Keratinocyte (primary cell): ENCODE results near the gene TMC1. TPM values are rescaled to one million over a fixed set of nuclear protein-coding genes. Genes with fewer than 3 reads are reported as not detected.

Source experiments
- DNase-seq: peaks from one replicate; pipeline ENCODE4 v3.0.0-alpha.2; 2011; ENCODE audit warnings: low read depth, missing footprints, low spot score
- FAIRE-seq: peaks from 2 replicates; lab custom pipeline; 2011; peaks lifted over from hg19 to GRCh38; lab: Jason Lieb, UNC
- H2AFZ ChIP-seq: 2 replicates; pipeline ENCODE4 v1.6.0; 2012; ENCODE audit warnings: low read length, control low read depth, inconsistent platforms; ENCODE audit not compliant: control insufficient read depth
- H3K27ac ChIP-seq: 2 replicates; pipeline ENCODE4 v1.5.1; 2011; ENCODE audit warnings: low read length; ENCODE audit not compliant: control insufficient read depth, insufficient read depth
- H3K27me3 ChIP-seq: 3 replicates; pipeline ENCODE4 v1.6.0; 2011; ENCODE audit warnings: low read length; ENCODE audit not compliant: control insufficient read depth, insufficient read depth; ENCODE audit errors: extremely low read depth
- H3K36me3 ChIP-seq, 2 experiments: 2 replicates in 1 of 2; 3 replicates in 1 of 2; pipeline ENCODE4 v1.5.1; 2011; ENCODE audit warnings: low read length in 2 of 2, mild to moderate bottlenecking in 1 of 2; ENCODE audit not compliant: control insufficient read depth in 2 of 2, insufficient read depth in 2 of 2; ENCODE audit errors: extremely low read depth in 1 of 2
- H3K4me1 ChIP-seq: 3 replicates; pipeline ENCODE4 v1.5.1; 2011; ENCODE audit warnings: low read length; ENCODE audit not compliant: control insufficient read depth, insufficient read depth; ENCODE audit errors: extremely low read depth
- H3K4me2 ChIP-seq: 3 replicates; pipeline ENCODE4 v1.6.0; 2011; ENCODE audit warnings: low read depth, low read length; ENCODE audit not compliant: control insufficient read depth, insufficient read depth; ENCODE audit errors: extremely low read depth
- H3K4me3 ChIP-seq, 3 experiments: fragments of 200-600 bp in 1 of 3; sonication (generic) in 1 of 3; 2 replicates in 2 of 3; 3 replicates in 1 of 3; pipeline ENCODE4 v1.5.1; 2011 to 2016; ENCODE audit warnings: low read length in 3 of 3, mild to moderate bottlenecking in 3 of 3, control low read depth in 2 of 3, inconsistent platforms in 1 of 3, low read depth in 1 of 3, mixed read lengths in 1 of 3, mixed run types in 1 of 3, moderate library complexity in 1 of 3; ENCODE audit not compliant: control insufficient read depth in 2 of 3, insufficient read depth in 2 of 3; ENCODE audit errors: extremely low read depth in 1 of 3
- H3K79me2 ChIP-seq: 2 replicates; pipeline ENCODE4 v1.6.0; 2012; ENCODE audit warnings: low read length; ENCODE audit not compliant: control insufficient read depth, insufficient read depth
- H3K9ac ChIP-seq: 3 replicates; pipeline ENCODE4 v1.6.0; 2011; ENCODE audit warnings: low read length; ENCODE audit not compliant: control insufficient read depth, insufficient read depth; ENCODE audit errors: extremely low read depth
- H3K9me1 ChIP-seq: 3 replicates; pipeline ENCODE4 v1.6.0; 2011; ENCODE audit warnings: low read length; ENCODE audit not compliant: control insufficient read depth, insufficient read depth; ENCODE audit errors: extremely low read depth
- H3K9me3 ChIP-seq: 2 replicates; pipeline ENCODE4 v1.5.1; 2012; ENCODE audit warnings: low read depth, low read length; ENCODE audit not compliant: control insufficient read depth
- H4K20me1 ChIP-seq: 3 replicates; pipeline ENCODE4 v1.6.0; 2011; ENCODE audit warnings: low read length; ENCODE audit not compliant: control insufficient read depth, insufficient read depth; ENCODE audit errors: extremely low read depth
- CTCF ChIP-seq, 3 experiments: IDR thresholded peaks in 1 of 3; conservative IDR thresholded peaks in 1 of 3; optimal IDR thresholded peaks in 1 of 3; 2 replicates in 2 of 3; 3 replicates in 1 of 3; pipeline versions ENCODE3 to v1.5.1; 2011; ENCODE audit warnings: low read length in 3 of 3, mild to moderate bottlenecking in 3 of 3, moderate library complexity in 2 of 3, control low read depth in 1 of 3, inconsistent platforms in 1 of 3; ENCODE audit not compliant: insufficient read depth in 2 of 3; ENCODE audit errors: extremely low read depth in 1 of 3
- EZH2 ChIP-seq: IDR thresholded peaks from one replicate; pipeline ENCODE4 v1.6.1; 2012; ENCODE audit warnings: inconsistent platforms, mild to moderate bottlenecking, low read length, moderate library complexity
- dilution Hi-C: fragments of 300-500 bp; cut with MboI; formaldehyde crosslinking; loops from one replicate; pipeline ENCODE4 v1.7.0; 2020; ENCODE audit warnings: low sequenced_read_pairs; ENCODE audit not compliant: extremely low pct_ligation_motif_present
- polyA plus RNA-seq, 5 experiments: library from polyadenylated mRNA; depleted of rRNA in 3 of 5; stranded (reverse) in 3 of 5; stranded (forward) in 1 of 5; unstranded in 1 of 5; fragments of >200 nt; gene quantifications; 1 replicate in 1 of 5; 2 replicates in 3 of 5; 3 replicates in 1 of 5; pipeline versions ENCODE4 v1.2.1 to v1.2.3, GENCODE V29; 2011 to 2012; ENCODE audit warnings: missing spikeins in 2 of 5, low read depth in 1 of 5, low replicate concordance in 1 of 5

Gene TMC1
- polyA plus RNA-seq, 1 donor (not counting 4 experiments of a cell fraction or from before 2014, with no cell fraction given) = 0.05 TPM

- no peak overlapping the region for H3K4me2 ChIP-seq
These were observed 313.6 kb downstream of the TMC1 start for GRCh38 chr9:72834994-72835393.

GRCh38 chr9:72836790-72837189 lies 315.4 kb downstream of the TMC1 start:
- FAIRE-seq = no peak
- dilution Hi-C loops = no loop called here
- no peak overlapping the region for H3K4me2 ChIP-seq

More at GRCh38 chr9:72834994-72835393, 313.6 kb downstream of the TMC1 start:
- Histone ChIP-seq H3K4me3 (no peak overlapping the region), H3K9ac (no peak overlapping the region), H2AFZ (no peak overlapping the region), H3K4me1 (no peaks in the 10 kb centered on the region), H3K27ac (no peak overlapping the region), H4K20me1 (no peaks in the 10 kb centered on the region), H3K9me3 (no peaks in the 10 kb centered on the region), H3K79me2 (no peaks in the 10 kb centered on the region), H3K9me1 (no peaks in the 10 kb centered on the region), H3K36me3 (no peaks in the 10 kb centered on the region), H3K27me3 (no peaks in the 10 kb centered on the region)
- dilution Hi-C loops = no loop called here
- FAIRE-seq (no peak), DNase-seq (no peak)
- no peak for TF ChIP-seq CTCF (optimal IDR thresholded peaks at IDR 0.05 in 1 of 3, IDR thresholded peaks at IDR 0.05 in 1 of 3, conservative IDR thresholded peaks at IDR 0.05 in 1 of 3; ENCODE audit: extremely low read depth in 1 of 3, insufficient read depth in 2 of 3, low read length in 3 of 3)
- no peak for TF ChIP-seq EZH2

More at GRCh38 chr9:72836790-72837189, 315.4 kb downstream of the TMC1 start:
- Histone ChIP-seq H3K79me2 (no peaks in the 10 kb centered on the region), H3K27me3 (no peaks in the 10 kb centered on the region), H3K36me3 (no peaks in the 10 kb centered on the region), H3K27ac (no peak overlapping the region), H3K9me1 (no peaks in the 10 kb centered on the region), H4K20me1 (no peaks in the 10 kb centered on the region), H3K9ac (no peak overlapping the region), H3K4me1 (no peaks in the 10 kb centered on the region), H2AFZ (no peak overlapping the region), H3K9me3 (no peaks in the 10 kb centered on the region), H3K4me3 (no peak overlapping the region)
- no peak for TF ChIP-seq CTCF (optimal IDR thresholded peaks at IDR 0.05 in 1 of 3, IDR thresholded peaks at IDR 0.05 in 1 of 3, conservative IDR thresholded peaks at IDR 0.05 in 1 of 3; ENCODE audit: extremely low read depth in 1 of 3, insufficient read depth in 2 of 3, low read length in 3 of 3)
- TF ChIP-seq EZH2 = no peak
- DNase-seq = no peak
